Stimulated activated effector memory CD8-positive, alpha-beta T cell treated with anti-CD3 and anti-CD28 coated beads, Interleukin-12 subunit alpha, Interleukin-12 subunit beta, amount 100 ng/mL, for 72 hours (primary cell): Measurements from ENCODE around the gene DCAKD.

Source experiments
- ATAC-seq: fragments of 150-1000 bp; cut with Tn5 transposase; 2 replicates; pipeline ENCODE4 v1.10.0; 2021
- DNase-seq, 2 donors: peaks; one replicate each; pipeline ENCODE4 v3.0.0; 2021 to 2022; ENCODE audit warnings: low spot score in 2 of 2
- H3K27ac Mint-ChIP-seq: one replicate; pipeline ENCODE4 v1.8.0; 2022; ENCODE audit warnings: mild to moderate bottlenecking, mixed read lengths
- H3K36me3 Mint-ChIP-seq: one replicate; pipeline ENCODE4 v1.8.0; 2022; ENCODE audit warnings: mild to moderate bottlenecking, mixed read lengths
- H3K4me1 Mint-ChIP-seq: one replicate; pipeline ENCODE4 v1.8.0; 2022; ENCODE audit warnings: mixed read lengths
- H3K4me3 Mint-ChIP-seq: one replicate; pipeline ENCODE4 v1.8.0; 2022; ENCODE audit warnings: mild to moderate bottlenecking, mixed read lengths
- H3K9me3 Mint-ChIP-seq: one replicate; pipeline ENCODE4 v1.8.0; 2022; ENCODE audit warnings: mixed read lengths

Gene DCAKD

GRCh38 chr17:44982113-44982702 lies 69.2 kb downstream of the DCAKD start:
- Mint-ChIP-seq H3K4me1 (no peaks in the 10 kb centered on the region), H3K27ac (no peak overlapping the region), H3K36me3 (peaks cover 23% of the 10 kb centered on the region), H3K4me3 (no peak overlapping the region), H3K9me3 (no peaks in the 10 kb centered on the region)
- DNase-seq (no peak), ATAC-seq (no peak)

GRCh38 chr17:44981221-44981968 lies 70.0 kb downstream of the DCAKD start:
- DNase-seq (no peak), ATAC-seq (peak; percentile 63)
- Mint-ChIP-seq H3K4me1 (no peaks in the 10 kb centered on the region), H3K4me3 (no peak overlapping the region), H3K27ac (no peak overlapping the region), H3K36me3 (peaks cover 23% of the 10 kb centered on the region), H3K9me3 (no peaks in the 10 kb centered on the region)

GRCh38 chr17:44979426-44979995 lies 71.9 kb downstream of the DCAKD start:
- no peaks in the 10 kb centered on the region for H3K4me1 Mint-ChIP-seq
- ATAC-seq (no peak), DNase-seq (no peak)
- peaks cover 14% of the 10 kb centered on the region for H3K36me3 Mint-ChIP-seq
- no peak overlapping the region for H3K27ac Mint-ChIP-seq
- no peaks in the 10 kb centered on the region for H3K9me3 Mint-ChIP-seq
- H3K4me3 Mint-ChIP-seq: no peak overlapping the region

GRCh38 chr17:44978807-44979206 lies 72.6 kb downstream of the DCAKD start:
- Mint-ChIP-seq H3K4me3 (no peak overlapping the region), H3K27ac (no peak overlapping the region), H3K4me1 (no peaks in the 10 kb centered on the region), H3K36me3 (peaks cover 11% of the 10 kb centered on the region), H3K9me3 (no peaks in the 10 kb centered on the region)
- no peak for ATAC-seq
- DNase-seq: no peak

GRCh38 chr17:44977814-44978550 lies 73.5 kb downstream of the DCAKD start:
- no peaks in the 10 kb centered on the region for H3K9me3 Mint-ChIP-seq
- no peak overlapping the region for H3K4me3 Mint-ChIP-seq
- no peaks in the 10 kb centered on the region for H3K4me1 Mint-ChIP-seq
- H3K27ac Mint-ChIP-seq: no peak overlapping the region
- peaks cover 7% of the 10 kb centered on the region for H3K36me3 Mint-ChIP-seq
- DNase-seq: no peak
- ATAC-seq: no peak

- H3K27ac Mint-ChIP-seq: peak overlapping the region; percentile 36
- DNase-seq (no peak), ATAC-seq (no peak)
- peaks cover under 1% of the 10 kb centered on the region for H3K36me3 Mint-ChIP-seq
- no peak overlapping the region for H3K4me3 Mint-ChIP-seq
- H3K4me1 Mint-ChIP-seq: peaks cover 8% of the 10 kb centered on the region
- H3K9me3 Mint-ChIP-seq: no peaks in the 10 kb centered on the region
These were observed 74.4 kb downstream of the DCAKD start for GRCh38 chr17:44977065-44977464.

- H3K9me3 Mint-ChIP-seq: no peaks in the 10 kb centered on the region
- H3K27ac Mint-ChIP-seq: no peak overlapping the region
- peaks cover 14% of the 10 kb centered on the region for H3K4me1 Mint-ChIP-seq
- H3K4me3 Mint-ChIP-seq: no peak overlapping the region
- DNase-seq (no peak), ATAC-seq (no peak)
- H3K36me3 Mint-ChIP-seq: no peaks in the 10 kb centered on the region
These were observed 75.2 kb downstream of the DCAKD start for GRCh38 chr17:44976206-44976605.
